ENCODE results near the gene NUDT13.

Gene NUDT13

DNA sequence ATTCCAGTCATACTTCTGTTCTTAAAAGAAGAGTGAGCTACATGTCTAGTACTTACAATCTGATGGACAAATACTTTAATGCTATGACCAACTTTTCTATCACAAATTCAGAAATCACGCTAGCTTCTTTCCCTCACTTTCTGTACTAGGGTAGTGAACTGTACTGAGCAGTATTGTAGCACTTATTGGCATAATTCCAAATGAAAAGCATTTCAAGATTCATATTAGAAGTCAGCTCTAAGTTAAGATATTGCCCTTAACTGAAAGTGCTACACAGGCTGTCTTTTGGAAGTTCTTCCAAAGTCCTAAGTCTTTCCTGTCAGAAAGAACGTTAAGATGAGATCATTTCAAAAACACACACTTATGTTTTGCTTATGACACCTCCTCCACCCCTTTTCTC lies 27.0 kb upstream of the NUDT13 start:
- Histone ChIP-seq H3K79me2 (ENCODE audit: low read length) (peaks cover 84% of the 10 kb centered on the region), H3K36me3 (replicated peaks; ENCODE audit: low read depth, low read length) (no peaks in the 10 kb centered on the region), H2AFZ (ENCODE audit: low read depth, low read length) (no peak overlapping the region)

DNA sequence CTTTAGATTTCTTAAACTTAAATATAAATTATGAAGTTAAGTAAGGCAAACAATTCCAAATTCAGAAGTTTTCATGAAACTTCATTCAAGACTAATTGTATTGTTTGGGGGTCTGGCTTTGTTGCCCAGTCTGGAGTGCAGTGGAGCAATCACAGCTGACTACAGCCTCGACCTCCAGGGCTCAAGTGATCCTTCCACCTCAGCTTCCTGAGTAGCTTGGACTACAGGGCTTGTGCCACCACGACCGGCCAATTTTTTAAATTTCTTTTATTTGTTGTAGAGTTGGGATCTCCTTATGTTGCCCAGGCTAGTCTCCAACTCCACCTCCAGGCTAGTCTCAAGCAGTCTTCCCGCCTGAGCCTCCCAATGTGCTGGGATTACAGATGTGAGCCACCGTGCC lies 26.0 kb upstream of the NUDT13 start:
- H3K9ac ChIP-seq (ENCODE audit: low read length), result no peak overlapping the region
- H2AFZ ChIP-seq (ENCODE audit: low read depth, low read length), result no peak overlapping the region
- TF ChIP-seq EZH2phosphoT487 (IDR thresholded peaks at IDR 0.05; ENCODE audit: low read depth), result no peak
- TF ChIP-seq, protein P1, sequence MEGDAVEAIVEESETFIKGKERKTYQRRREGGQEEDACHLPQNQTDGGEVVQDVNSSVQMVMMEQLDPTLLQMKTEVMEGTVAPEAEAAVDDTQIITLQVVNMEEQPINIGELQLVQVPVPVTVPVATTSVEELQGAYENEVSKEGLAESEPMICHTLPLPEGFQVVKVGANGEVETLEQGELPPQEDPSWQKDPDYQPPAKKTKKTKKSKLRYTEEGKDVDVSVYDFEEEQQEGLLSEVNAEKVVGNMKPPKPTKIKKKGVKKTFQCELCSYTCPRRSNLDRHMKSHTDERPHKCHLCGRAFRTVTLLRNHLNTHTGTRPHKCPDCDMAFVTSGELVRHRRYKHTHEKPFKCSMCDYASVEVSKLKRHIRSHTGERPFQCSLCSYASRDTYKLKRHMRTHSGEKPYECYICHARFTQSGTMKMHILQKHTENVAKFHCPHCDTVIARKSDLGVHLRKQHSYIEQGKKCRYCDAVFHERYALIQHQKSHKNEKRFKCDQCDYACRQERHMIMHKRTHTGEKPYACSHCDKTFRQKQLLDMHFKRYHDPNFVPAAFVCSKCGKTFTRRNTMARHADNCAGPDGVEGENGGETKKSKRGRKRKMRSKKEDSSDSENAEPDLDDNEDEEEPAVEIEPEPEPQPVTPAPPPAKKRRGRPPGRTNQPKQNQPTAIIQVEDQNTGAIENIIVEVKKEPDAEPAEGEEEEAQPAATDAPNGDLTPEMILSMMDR (IDR thresholded peaks at IDR 0.05; ENCODE audit: low read depth, low read length), result no peak
- H3K9me3 ChIP-seq (ENCODE audit: insufficient read depth, low read length), result no peaks in the 10 kb centered on the region
- H3K79me2 ChIP-seq (ENCODE audit: low read length), result peaks cover 86% of the 10 kb centered on the region
- no peak overlapping the region for H3K4me3 ChIP-seq (ENCODE audit: low read length)
- no peaks in the 10 kb centered on the region for H3K4me1 ChIP-seq (ENCODE audit: low read length)
- H4K20me1 ChIP-seq (ENCODE audit: insufficient read depth, low read length), result peaks cover 81% of the 10 kb centered on the region
- H3K27ac ChIP-seq (ENCODE audit: low read length), result no peak overlapping the region
- H3K4me2 ChIP-seq (ENCODE audit: low read length), result no peak overlapping the region
- no peaks in the 10 kb centered on the region for H3K27me3 ChIP-seq (ENCODE audit: low read depth, low read length)
- no peaks in the 10 kb centered on the region for H3K36me3 ChIP-seq (replicated peaks; ENCODE audit: low read depth, low read length)

More for the DNA sequence above, 27.0 kb upstream of the NUDT13 start:
- Histone ChIP-seq H3K27me3 (ENCODE audit: low read depth, low read length) (no peaks in the 10 kb centered on the region), H3K4me1 (ENCODE audit: low read length) (no peaks in the 10 kb centered on the region), H3K4me2 (ENCODE audit: low read length) (no peak overlapping the region), H4K20me1 (ENCODE audit: insufficient read depth, low read length) (peaks cover 73% of the 10 kb centered on the region), H3K4me3 (ENCODE audit: low read length) (no peak overlapping the region), H3K27ac (ENCODE audit: low read length) (no peak overlapping the region), H3K9ac (ENCODE audit: low read length) (no peak overlapping the region), H3K9me3 (ENCODE audit: insufficient read depth, low read length) (no peaks in the 10 kb centered on the region)
- TF ChIP-seq, protein P1 (IDR thresholded peaks at IDR 0.05; ENCODE audit: low read depth, low read length), result no peak
- TF ChIP-seq EZH2phosphoT487 (IDR thresholded peaks at IDR 0.05; ENCODE audit: low read depth), result no peak

DNA sequence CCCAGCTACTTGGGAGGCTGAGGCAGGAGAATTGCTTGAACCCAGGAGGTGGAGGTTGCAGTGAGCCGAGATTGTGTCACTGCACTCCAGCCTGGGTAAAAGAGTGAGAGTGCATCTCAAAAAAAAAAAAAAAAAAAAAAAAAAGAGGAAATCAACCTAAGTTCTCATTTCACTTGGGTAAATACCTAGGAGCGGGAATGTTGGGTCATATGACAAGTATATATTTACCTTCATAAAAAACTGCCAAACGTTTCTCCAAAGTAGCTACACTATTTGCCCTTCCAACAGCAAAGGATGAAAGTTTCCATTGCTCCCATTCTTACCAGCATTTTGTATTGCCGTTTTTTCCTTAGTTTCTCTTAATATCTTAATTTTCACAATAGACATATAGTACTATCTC lies 23.4 kb upstream of the NUDT13 start:
- Histone ChIP-seq H3K4me3 (ENCODE audit: low read length) (no peak overlapping the region), H3K27me3 (ENCODE audit: low read depth, low read length) (no peaks in the 10 kb centered on the region), H3K4me1 (ENCODE audit: low read length) (no peaks in the 10 kb centered on the region), H4K20me1 (ENCODE audit: insufficient read depth, low read length) (peaks cover 85% of the 10 kb centered on the region), H3K9me3 (ENCODE audit: insufficient read depth, low read length) (no peaks in the 10 kb centered on the region), H3K79me2 (ENCODE audit: low read length) (peaks cover 93% of the 10 kb centered on the region), H2AFZ (ENCODE audit: low read depth, low read length) (no peak overlapping the region), H3K27ac (ENCODE audit: low read length) (no peak overlapping the region), H3K9ac (ENCODE audit: low read length) (no peak overlapping the region), H3K36me3 (replicated peaks; ENCODE audit: low read depth, low read length) (peaks cover 3% of the 10 kb centered on the region), H3K4me2 (ENCODE audit: low read length) (no peak overlapping the region)
- TF ChIP-seq, protein P1 (IDR thresholded peaks at IDR 0.05; ENCODE audit: low read depth, low read length), result no peak
- TF ChIP-seq EZH2phosphoT487 (IDR thresholded peaks at IDR 0.05; ENCODE audit: low read depth), result no peak

DNA sequence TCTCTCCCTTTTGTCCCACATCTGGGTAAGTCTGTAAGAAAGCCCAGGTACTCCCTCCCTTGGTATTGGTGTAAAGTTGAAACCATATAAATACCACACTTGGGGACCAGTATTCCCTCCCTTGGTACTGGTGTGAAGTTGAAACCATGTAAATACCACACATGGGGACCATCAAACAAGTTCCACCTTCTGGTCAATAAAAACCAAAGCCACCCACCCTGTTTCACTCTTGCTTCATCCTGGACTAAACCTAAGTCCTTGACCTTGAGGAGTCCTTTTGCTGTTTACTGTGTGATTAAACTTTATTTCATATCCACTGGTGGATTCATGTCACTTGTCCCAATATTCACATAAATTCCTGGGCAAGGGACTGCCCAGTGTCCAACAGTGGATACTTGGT lies 22.0 kb upstream of the NUDT13 start:
- Histone ChIP-seq H3K4me3 (ENCODE audit: low read length) (no peak overlapping the region), H3K79me2 (ENCODE audit: low read length) (peaks cover 94% of the 10 kb centered on the region), H4K20me1 (ENCODE audit: insufficient read depth, low read length) (peaks cover 82% of the 10 kb centered on the region), H3K4me2 (ENCODE audit: low read length) (no peak overlapping the region), H3K4me1 (ENCODE audit: low read length) (no peaks in the 10 kb centered on the region), H3K9me3 (ENCODE audit: insufficient read depth, low read length) (no peaks in the 10 kb centered on the region), H3K27ac (ENCODE audit: low read length) (no peak overlapping the region), H3K27me3 (ENCODE audit: low read depth, low read length) (no peaks in the 10 kb centered on the region), H3K36me3 (replicated peaks; ENCODE audit: low read depth, low read length) (peaks cover 5% of the 10 kb centered on the region), H2AFZ (ENCODE audit: low read depth, low read length) (no peak overlapping the region), H3K9ac (ENCODE audit: low read length) (no peak overlapping the region)
- no peak for TF ChIP-seq EZH2phosphoT487 (IDR thresholded peaks at IDR 0.05; ENCODE audit: low read depth)
- TF ChIP-seq, protein P1 (IDR thresholded peaks at IDR 0.05; ENCODE audit: low read depth, low read length), result no peak

Data from OCI-LY3 (cell line).